ENCODE results near the gene SDC3.

The SDC3 gene

DNA sequence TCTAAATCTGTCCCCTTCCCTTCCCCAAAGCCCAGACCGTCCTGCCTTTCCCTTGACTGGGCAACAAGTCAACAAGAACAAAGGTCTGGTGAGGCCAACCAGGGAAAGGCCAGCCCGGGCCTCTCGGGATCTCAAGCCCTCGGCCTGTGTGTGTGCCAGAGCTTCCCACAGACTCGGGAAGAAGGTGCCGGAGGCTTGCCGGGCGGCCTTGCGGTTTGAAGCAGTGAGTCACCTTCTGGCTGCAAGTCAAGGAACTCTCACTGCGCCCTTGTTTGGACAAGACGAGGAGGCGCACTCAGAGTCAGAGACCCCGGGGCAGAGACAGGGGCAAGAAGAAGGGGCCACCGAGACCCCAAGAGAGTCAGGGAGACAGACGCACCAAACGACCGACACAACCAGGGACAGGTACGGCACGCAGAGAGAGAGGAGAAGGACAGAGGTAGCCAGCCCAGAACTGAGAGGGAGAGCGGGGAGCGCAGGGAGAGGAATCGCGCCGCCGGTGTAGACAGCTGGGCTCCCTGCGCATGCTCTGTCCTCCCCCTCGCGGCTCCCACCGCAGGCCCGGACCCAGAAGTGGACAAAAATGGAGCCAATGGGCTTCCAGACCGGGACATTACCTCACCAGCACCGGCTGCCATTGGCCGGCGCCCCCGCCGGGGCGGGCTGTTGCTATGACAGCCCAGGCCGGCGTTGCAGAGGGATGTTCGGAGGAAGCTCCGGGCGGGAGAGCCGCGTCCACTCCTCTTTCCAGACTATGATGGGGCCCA is 84.4 kb downstream of the SDC3 start:
- in situ Hi-C loops (cut with MboI; ENCODE audit: low sequenced_read_pairs): no loop called here

DNA sequence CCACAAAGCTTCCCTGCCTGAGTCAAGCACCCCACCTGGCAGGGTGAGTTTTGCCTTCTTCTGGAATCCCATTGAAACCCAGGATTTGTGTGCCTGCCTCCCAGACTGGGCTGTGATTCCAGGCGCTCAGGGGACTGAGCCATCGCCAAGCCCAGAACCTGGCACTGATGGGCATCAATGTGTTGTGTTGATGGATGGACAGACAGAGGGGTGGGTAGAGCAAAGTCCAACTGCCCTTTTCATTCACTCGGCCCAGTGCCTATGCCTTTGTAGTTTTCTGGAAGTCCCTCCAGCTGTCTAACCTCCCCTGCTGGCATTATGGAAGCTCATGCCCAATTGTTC is 85.0 kb downstream of the SDC3 start:
- in situ Hi-C loops (cut with MboI; ENCODE audit: low sequenced_read_pairs): no loop called here

DNA sequence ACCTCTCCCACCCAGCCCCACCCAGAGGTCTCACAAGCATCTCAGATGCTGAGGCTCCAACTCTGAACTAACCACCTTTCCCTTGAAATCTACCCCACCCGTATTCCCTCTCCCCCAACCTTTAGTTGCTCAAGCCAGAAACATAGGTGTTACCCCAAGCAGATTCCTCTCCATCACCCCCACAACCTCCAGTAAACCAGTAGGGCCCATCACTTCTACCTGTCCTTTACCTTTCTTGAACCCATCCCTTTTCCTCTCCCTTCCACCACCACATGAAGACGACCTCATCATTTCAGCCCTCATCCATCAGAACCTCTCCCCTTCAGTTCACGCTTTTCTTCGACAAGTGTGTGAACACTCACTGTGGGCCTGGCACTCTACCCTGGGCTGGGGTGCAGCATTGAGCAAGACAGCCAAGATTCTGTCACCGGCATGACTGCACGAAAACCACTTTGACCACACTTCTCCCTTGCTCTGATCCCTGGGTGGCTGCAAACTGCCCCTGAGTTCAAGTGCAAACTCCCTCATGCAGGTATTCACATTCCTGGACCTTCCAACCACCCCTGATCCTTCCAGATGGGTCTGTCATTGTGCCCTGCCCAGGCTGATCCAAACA is 85.5 kb downstream of the SDC3 start:
- in situ Hi-C loops (cut with MboI; ENCODE audit: low sequenced_read_pairs): no loop called here

- in situ Hi-C loops (cut with MboI; ENCODE audit: low sequenced_read_pairs): no loop called here
Observed at GRCh38 chr1:30822006-30822405, 86.6 kb downstream of the SDC3 start.

GRCh38 chr1:30820299-30820698 is 88.3 kb downstream of the SDC3 start:
- in situ Hi-C loops (cut with MboI; ENCODE audit: low sequenced_read_pairs): no loop called here

Measured in HL-60/S4 treated with retinoic acid at 250 ng/mL for 4 days and 3 days (cell line).